ENCODE results near the gene IQGAP1. TPM values are rescaled to one million over a fixed set of nuclear protein-coding genes. Genes with fewer than 3 reads are reported as not detected.

IQGAP1 gene
- total and polyA plus RNA-seq, 2 of the 4 experiments (the other 2 are of a cell fraction) = 87.5 to 207 TPM

- TF ChIP-seq CHD1 (IDR thresholded peaks at IDR 0.05; ENCODE audit: low read depth, low read length) (no peak), MAZ (IDR thresholded peaks at IDR 0.05; ENCODE audit: borderline replicate concordance, low read depth, low read length) (no peak), USF2 (IDR thresholded peaks at IDR 0.05; ENCODE audit: low read depth, low read length) (no peak), BHLHE40 (IDR thresholded peaks at IDR 0.05; ENCODE audit: low read depth, low read length) (no peak), SMC3 (IDR thresholded peaks at IDR 0.05; ENCODE audit: low read depth, low read length) (no peak)
- Histone ChIP-seq H4K5ac (ENCODE audit: low read depth, low read length) (no peak overlapping the region), H3K4me1 (ENCODE audit: control insufficient read depth, insufficient read depth, low read length) (no peaks in the 10 kb centered on the region), H3K4me3 (ENCODE audit: insufficient read depth, low read depth, low read length) (peak overlapping the region; percentile 18; the same call in 1 of the 2 replicates), H3K18ac (ENCODE audit: low read depth, low read length) (no peak overlapping the region), H2AK5ac (ENCODE audit: low read depth, low read length) (no peak overlapping the region), H3K4me2 (ENCODE audit: low read depth, low read length) (peak overlapping the region; percentile 89), H4K91ac (ENCODE audit: insufficient read depth, low read depth, low read length) (no peak overlapping the region), H3K14ac (replicated peaks; ENCODE audit: low read depth, low read length) (no peak overlapping the region), H3K9me1 (ENCODE audit: insufficient read depth, low read length) (no peaks in the 10 kb centered on the region), H2AK9ac (replicated peaks; ENCODE audit: low read depth, low read length, poor library complexity) (no peak overlapping the region), H3K23ac (ENCODE audit: low read depth, low read length) (no peak overlapping the region), H2BK120ac (ENCODE audit: low read depth, low read length) (no peak overlapping the region), H2BK5ac (ENCODE audit: low read depth, low read length, poor library complexity, severe bottlenecking) (no peak overlapping the region), H3K27me3 (ENCODE audit: control insufficient read depth, insufficient read depth, low read length) (no peaks in the 10 kb centered on the region), H2AFZ (replicated peaks; ENCODE audit: low read length, poor library complexity) (peak overlapping the region; percentile 95), H2BK15ac (ENCODE audit: low read depth, low read length) (no peak overlapping the region), H3K4ac (ENCODE audit: low read depth, low read length) (no peak overlapping the region), H4K20me1 (ENCODE audit: insufficient read depth, low read length) (no peaks in the 10 kb centered on the region), H3K9ac (ENCODE audit: low read depth, low read length) (no peak overlapping the region), H2BK20ac (ENCODE audit: low read depth, low read length) (no peak overlapping the region), H3K27ac (ENCODE audit: insufficient read depth, low read length) (no peak overlapping the region), H4K8ac (ENCODE audit: low read depth in 2 of 2, low read length in 2 of 2) (peak overlapping the region in 1 of 2 experiments; percentile 81; a peak in 2 of 4 replicates), H3K36me3 (ENCODE audit: control insufficient read depth, insufficient read depth, low read length) (no peaks in the 10 kb centered on the region), H3K56ac (ENCODE audit: extremely low read depth, insufficient read depth, low read length) (no peak overlapping the region), H3K79me1 (ENCODE audit: low read depth in 1 of 2, low read length in 2 of 2) (no peaks in the 10 kb centered on the region), H3K9me3 (ENCODE audit: control insufficient read depth, insufficient read depth, low read length) (no peaks in the 10 kb centered on the region)
- intact Hi-C loops (cut with micrococcal nuclease) = no loop called here
- 26% methylated on average over 15 of the region's 25 CpGs; no CpG with 5 or more reads in 1 of the 2 experiments for WGBS, 2 experiments (ENCODE audit: extremely low coverage in 2 of 2, insufficient read length in 1 of 2)
- dilution Hi-C loops (cut with HindIII; ENCODE audit: low sequenced_read_pairs, unreplicated experiment) = no loop called here
- in situ Hi-C loops (cut with MboI; ENCODE audit: low sequenced_read_pairs) = no loop called here
- POLR2A ChIA-PET (ENCODE audit: unreplicated experiment) = no interaction called here
- ATAC-seq (ENCODE audit: low read depth) (peak; percentile 25), DNase-seq (no peak)
- CTCF ChIA-PET = interaction anchor here (1.0 kb wide), 1 partner anchor 11 kb away, joined by 3 read pairs; no protein-coding TSS in a partner anchor
- BruUV-seq (replicated peaks) = no TSS peak
These were observed 36.4 kb upstream of the IQGAP1 start for GRCh38 chr15:90351479-90352106.
